HG03064 (cell line): Measurements from ENCODE around the gene HEMK1.

Experiments
- ATAC-seq: cut with Tn5 transposase; IDR thresholded peaks from one replicate; pipeline ENCODE4 v1.9.1; 2021; ENCODE audit warnings: low read depth; ENCODE audit not compliant: unreplicated experiment

The HEMK1 gene

GRCh38 chr3:50568947-50569749 lies at the start of gene HEMK1:
Gene HEMK1 (plus strand): TSS chr3:50569522. CDS start chr3:50571105, 1,583 bp downstream.
- ATAC-seq: peak; percentile 60

- ATAC-seq: no peak
Observed at GRCh38 chr3:50520849-50521248, 48.5 kb upstream of the HEMK1 start.

GRCh38 chr3:50521572-50521971 lies 47.8 kb upstream of the HEMK1 start:
- no peak for ATAC-seq

GRCh38 chr3:50523279-50523811 lies 46.0 kb upstream of the HEMK1 start:
- ATAC-seq: no peak

GRCh38 chr3:50524746-50525145 lies 44.6 kb upstream of the HEMK1 start:
- no peak for ATAC-seq

GRCh38 chr3:50525191-50525910 lies 44.0 kb upstream of the HEMK1 start:
- ATAC-seq: no peak

GRCh38 chr3:50525987-50526386 lies 43.3 kb upstream of the HEMK1 start:
- ATAC-seq: no peak

GRCh38 chr3:50530001-50530970 lies 39.0 kb upstream of the HEMK1 start:
- no peak for ATAC-seq

- ATAC-seq: no peak
Observed at GRCh38 chr3:50531201-50531600, 38.1 kb upstream of the HEMK1 start.

GRCh38 chr3:50532062-50532705 lies 37.1 kb upstream of the HEMK1 start:
- ATAC-seq: no peak

- ATAC-seq: no peak
Observed at GRCh38 chr3:50533316-50533715, 36.0 kb upstream of the HEMK1 start.

- ATAC-seq: no peak
Observed at GRCh38 chr3:50533807-50534461, 35.4 kb upstream of the HEMK1 start.

GRCh38 chr3:50534681-50535330 lies 34.5 kb upstream of the HEMK1 start:
- ATAC-seq: no peak

GRCh38 chr3:50536471-50537180 lies 32.7 kb upstream of the HEMK1 start:
- ATAC-seq: no peak

- no peak for ATAC-seq
Observed at GRCh38 chr3:50537421-50538129, 31.7 kb upstream of the HEMK1 start.

GRCh38 chr3:50539356-50540286 lies 29.7 kb upstream of the HEMK1 start:
- ATAC-seq: no peak
